Measurements from ENCODE around the gene PGAM5.

DNA sequence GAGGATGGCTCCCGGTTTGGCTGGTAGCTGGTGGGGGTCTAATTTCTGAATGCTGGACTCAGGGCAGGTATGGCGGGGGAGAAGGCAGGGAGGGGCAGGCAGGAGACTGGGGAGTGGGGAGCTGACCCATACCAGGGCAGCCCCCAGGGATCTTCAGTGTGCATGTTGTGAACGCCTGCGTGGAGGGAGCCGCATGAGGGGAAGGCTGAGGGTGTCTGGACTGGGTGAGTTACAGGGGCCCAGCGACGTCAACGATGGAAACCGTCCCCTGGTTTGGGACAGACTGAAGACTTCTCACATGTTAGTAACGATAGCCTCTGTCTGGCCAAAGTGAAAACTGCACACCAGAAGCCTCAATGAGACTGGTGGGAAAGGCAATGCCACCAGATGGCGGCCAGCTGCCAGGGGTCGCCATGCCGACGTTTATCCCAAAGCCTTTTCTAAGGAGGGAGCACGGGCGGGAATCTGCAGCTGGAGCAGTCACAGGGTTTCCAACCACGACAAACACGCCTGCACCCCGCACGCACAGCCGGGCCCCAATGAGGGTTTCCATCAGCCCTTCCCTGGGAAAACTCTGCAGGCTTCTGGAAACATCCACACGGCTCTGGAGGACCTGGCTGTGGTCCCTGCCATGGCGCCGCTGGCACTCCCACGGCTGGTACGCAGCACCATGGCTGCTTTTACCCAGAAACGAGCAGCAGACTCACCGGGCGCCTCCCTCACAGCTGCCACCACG lies 14.0 kb downstream of the PGAM5 start:
- TF ChIP-seq, protein P1, sequence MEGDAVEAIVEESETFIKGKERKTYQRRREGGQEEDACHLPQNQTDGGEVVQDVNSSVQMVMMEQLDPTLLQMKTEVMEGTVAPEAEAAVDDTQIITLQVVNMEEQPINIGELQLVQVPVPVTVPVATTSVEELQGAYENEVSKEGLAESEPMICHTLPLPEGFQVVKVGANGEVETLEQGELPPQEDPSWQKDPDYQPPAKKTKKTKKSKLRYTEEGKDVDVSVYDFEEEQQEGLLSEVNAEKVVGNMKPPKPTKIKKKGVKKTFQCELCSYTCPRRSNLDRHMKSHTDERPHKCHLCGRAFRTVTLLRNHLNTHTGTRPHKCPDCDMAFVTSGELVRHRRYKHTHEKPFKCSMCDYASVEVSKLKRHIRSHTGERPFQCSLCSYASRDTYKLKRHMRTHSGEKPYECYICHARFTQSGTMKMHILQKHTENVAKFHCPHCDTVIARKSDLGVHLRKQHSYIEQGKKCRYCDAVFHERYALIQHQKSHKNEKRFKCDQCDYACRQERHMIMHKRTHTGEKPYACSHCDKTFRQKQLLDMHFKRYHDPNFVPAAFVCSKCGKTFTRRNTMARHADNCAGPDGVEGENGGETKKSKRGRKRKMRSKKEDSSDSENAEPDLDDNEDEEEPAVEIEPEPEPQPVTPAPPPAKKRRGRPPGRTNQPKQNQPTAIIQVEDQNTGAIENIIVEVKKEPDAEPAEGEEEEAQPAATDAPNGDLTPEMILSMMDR (IDR thresholded peaks at IDR 0.05) = no peak
- no peak for TF ChIP-seq POLR2A (IDR thresholded peaks at IDR 0.05)
